Measurements from ENCODE around the gene CDKN2D.

The CDKN2D gene

DNA sequence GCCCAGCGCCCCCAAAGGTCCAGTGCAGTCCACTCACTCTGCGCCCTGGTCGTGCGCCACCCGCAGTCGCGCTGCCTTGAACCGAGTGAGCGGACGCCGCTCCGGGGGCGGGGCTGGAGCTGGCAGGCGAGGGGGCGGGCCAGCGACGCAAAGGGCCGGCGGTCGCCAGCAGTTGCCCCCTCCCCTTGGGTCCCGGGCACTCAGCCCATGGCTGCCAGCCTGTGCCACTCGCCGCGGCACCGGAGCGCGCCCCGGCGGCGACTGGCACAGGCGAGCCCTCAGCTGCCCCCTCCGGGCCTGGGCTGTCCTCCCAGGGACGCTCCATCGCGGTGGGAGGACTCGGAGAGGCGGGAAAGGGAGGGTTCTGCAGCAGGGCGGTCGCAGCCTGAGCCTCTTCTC lies 51.4 kb downstream of the CDKN2D start, which contains the start of gene S1PR5:
Gene S1PR5 (minus strand): TSS at position 87 of the 399 bp plus-strand sequence. CDS start 2,436 bp downstream, outside the sequence.
- TF ChIP-seq, protein P1, sequence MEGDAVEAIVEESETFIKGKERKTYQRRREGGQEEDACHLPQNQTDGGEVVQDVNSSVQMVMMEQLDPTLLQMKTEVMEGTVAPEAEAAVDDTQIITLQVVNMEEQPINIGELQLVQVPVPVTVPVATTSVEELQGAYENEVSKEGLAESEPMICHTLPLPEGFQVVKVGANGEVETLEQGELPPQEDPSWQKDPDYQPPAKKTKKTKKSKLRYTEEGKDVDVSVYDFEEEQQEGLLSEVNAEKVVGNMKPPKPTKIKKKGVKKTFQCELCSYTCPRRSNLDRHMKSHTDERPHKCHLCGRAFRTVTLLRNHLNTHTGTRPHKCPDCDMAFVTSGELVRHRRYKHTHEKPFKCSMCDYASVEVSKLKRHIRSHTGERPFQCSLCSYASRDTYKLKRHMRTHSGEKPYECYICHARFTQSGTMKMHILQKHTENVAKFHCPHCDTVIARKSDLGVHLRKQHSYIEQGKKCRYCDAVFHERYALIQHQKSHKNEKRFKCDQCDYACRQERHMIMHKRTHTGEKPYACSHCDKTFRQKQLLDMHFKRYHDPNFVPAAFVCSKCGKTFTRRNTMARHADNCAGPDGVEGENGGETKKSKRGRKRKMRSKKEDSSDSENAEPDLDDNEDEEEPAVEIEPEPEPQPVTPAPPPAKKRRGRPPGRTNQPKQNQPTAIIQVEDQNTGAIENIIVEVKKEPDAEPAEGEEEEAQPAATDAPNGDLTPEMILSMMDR (IDR thresholded peaks at IDR 0.05; ENCODE audit: low read depth, low read length, missing control alignments): no peak
- in situ Hi-C loops (cut with HindIII; ENCODE audit: low sequenced_read_pairs): no loop called here
- no peak for DNase-seq (ENCODE audit: low read depth)
- H3K4me3 ChIP-seq (ENCODE audit: low read depth, low read length): peak within 1 kb of the TSS; percentile 12

DNA sequence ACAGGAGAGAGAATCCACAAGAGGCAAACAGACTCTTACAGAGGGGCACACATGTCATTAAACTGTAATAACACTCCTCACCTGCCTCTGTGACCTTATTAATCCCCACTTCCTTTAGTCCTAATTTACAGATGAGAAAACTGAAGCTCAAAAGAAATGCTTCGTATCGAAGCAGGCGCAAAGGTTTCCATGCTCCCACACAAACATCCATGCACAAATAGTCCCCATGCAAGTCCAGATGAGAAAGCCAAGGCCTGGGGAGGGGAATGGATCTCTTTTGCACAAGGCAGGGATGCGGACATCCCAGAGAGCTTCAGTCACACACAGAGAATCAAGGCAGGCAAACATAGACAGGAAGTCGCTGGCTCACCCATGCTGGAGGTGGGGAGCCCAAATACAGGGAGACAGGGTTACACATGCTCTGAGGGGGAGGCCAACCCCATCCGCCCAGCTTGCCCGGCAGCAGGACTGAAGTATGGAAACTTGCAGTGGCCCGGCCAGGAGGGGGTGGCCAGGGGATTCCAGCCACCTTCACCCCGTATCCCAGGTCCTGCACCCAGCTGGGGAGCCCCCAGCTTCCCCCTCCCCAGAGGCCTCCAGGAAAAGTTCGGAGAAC lies 52.0 kb downstream of the CDKN2D start:
- TF ChIP-seq, protein P1 (IDR thresholded peaks at IDR 0.05; ENCODE audit: low read depth, low read length, missing control alignments): no peak
- no peak for DNase-seq (ENCODE audit: low read depth)
- H3K4me3 ChIP-seq (ENCODE audit: low read depth, low read length): peak overlapping the region; percentile 12
- in situ Hi-C loops (cut with HindIII; ENCODE audit: low sequenced_read_pairs): no loop called here

Data from astrocyte of the cerebellum (primary cell).